Activated CD8-positive, alpha-beta memory T cell treated with anti-CD3 and anti-CD28 coated beads for 1 hour (primary cell): ENCODE data around the gene EYA3.
A peak's percentile ranks its signal among the peaks of the same experiment; 100 is the strongest.

ENCODE experiments used
- DNase-seq, 2 donors: peaks; one replicate each; pipeline ENCODE4 v3.0.0-alpha.2; 2020; ENCODE audit warnings: low read depth in 1 of 2; ENCODE audit errors: extremely low read depth in 1 of 2

Gene EYA3

GRCh38 chr1:28088168-28088961, at the start of gene EYA3:
EYA3 (minus strand) TSS chr1:28088610; CDS start chr1:28058026, 30,584 bp downstream.
- peak; percentile 96 to 99 for DNase-seq

DNA sequence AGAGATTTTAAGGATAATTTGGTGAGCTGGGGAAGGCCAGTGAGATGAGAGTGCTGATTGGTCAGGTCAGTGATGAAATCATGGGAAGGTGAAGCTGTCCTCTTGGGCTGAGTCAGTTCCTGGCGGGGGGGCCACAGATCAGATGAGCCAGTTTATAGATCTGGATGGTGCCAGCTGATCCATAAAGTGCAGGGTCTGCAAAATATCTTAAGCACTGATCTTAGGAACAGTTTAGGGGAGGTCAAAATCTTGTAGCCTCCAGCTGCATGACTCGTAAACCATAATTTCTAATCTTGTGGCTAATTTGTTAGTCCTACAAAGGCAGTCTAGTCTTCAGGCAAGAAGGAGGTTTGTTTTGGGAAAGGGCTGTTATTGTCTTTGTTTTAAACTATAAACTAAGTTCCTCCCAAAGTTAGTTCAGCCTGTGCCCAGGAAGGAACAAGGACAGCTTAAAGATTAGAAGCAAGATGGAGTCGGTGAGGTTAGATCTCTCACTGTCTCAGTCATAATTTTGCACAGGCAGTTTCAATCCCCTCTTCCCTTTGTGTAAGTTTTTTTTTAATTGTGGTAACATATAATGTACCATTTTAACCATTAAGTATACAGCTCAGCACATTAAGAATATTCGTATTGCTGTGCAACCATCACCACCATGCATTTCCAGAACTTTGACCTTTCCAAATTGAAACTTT, 48.7 kb upstream of the EYA3 start:
- no peak for DNase-seq

- no peak for DNase-seq
These were observed 47.9 kb upstream of the EYA3 start for GRCh38 chr1:28136169-28136921.

DNA sequence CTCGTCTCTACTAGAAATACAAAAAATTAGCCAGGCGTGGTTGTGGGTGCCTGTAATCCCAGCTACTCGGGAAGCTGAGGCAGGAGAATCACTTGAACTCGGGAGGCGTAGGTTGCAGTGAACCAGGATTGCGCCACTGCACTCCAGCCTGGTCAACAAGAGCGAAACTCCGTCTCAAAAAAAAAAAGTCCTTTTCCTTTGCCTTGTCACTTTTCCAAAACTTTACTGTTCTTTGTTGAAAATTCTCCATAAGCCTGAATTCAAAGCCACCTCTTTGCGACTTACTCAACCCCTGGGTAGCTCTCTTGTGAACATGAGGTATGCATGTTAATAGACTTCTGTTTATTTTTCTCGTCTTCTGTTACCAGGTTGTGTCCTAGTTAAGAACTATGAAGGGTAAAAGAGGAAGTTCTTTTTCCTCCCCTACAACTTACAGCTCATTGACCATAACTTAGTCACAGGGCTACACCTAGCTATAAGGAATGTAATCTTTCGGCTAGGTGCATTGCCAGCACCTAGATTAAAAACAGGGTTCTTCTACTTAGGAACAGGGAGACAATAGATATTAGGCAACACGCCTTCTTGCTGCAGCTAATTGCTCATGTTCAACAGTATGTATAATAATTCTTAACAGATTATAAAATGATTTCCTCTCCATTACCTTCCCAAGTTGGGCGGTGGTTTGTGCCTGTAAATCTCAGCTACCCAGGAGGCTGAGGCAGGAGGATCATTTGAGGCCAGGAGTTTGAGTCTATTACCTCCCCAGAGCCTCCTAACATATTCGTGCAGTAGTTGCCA, 47.2 kb upstream of the EYA3 start:
- DNase-seq, result no peak

GRCh38 chr1:28134651-28135207, 46.3 kb upstream of the EYA3 start:
- DNase-seq, result no peak

DNA sequence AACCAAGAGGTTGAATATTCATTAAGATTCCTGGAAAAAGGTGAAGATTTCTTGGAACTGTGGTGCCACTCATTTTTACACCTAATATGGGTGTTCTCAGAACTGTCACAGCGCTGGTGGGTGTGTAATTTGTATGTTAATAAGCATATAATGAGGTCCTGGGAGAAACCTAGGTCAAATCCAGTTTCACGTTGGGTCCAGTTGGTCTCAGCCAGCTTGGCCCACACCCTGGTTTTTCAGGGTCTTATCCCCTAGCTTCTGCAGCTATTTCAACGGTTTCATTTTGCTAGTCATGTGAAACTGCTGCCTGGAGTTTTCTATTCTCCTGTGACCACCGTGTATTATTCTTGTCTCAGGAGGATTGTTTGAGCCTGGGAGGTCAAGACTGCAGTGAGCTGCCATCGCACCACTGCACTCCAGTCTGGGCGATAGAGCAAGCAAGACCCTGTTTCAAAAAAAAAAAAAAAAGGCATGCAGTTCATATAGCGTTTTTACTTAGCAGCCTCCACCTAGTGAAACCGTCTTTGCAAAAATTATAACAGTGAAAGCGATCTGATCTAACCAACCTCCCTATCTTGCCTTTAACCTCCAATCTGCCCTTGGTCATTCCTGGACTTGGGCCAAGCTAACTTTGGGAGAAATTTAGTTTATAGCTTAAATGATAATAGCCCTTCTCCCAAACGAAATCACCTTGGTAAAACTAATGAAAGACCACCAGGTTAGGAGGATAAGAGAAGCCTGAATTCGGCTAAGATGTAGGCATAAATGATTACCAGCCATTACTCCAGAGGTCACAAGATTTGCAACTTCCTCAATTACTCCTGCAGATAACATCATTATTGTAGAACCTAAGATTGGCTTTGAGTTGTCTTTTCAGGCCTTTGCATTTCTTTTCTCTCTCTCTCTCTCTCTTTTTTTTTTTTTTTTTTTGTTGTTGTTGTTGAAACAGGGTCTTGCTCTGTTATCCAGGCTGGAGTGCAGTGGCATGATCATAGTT, 44.1 kb upstream of the EYA3 start:
- no peak for DNase-seq

DNA sequence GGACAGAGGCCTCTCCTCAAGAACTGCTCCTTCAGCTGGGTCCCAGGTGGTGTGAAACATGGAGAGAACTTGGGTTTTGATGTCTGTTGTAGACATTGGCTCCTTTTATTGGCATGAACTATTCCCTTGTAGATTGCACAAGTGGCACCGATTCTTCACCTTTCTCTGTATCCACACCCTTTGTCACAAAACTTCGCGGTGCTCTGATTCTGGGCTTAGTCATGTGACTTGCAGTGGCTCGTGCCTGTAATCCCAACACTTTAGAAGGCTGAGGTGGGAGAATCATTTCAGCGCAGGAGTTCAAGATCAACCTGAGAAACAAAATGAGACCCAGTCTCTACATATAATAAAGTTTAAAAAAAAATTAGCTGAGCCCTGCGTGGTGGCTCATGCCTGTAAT, 42.5 kb upstream of the EYA3 start:
- no peak for DNase-seq

DNA sequence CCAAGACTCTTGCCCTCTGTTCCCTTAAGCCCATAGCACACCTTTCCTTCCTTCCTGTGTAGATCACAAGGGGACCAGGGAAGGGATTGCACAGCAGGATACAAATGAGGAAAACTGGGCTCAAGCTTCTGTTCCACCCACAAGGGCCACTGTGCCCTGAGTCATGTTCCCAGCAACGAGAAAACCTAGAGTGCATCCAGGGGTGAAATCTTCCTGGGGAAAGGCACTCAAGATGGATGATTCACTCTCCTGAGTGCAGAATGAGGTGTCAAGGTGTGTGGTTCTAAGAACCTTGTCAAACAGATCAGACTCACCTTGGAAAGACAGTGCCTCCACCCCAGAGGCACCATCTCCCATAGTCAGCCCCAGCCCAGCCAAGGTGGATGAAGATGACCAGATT, 40.7 kb upstream of the EYA3 start:
- no peak for DNase-seq

DNA sequence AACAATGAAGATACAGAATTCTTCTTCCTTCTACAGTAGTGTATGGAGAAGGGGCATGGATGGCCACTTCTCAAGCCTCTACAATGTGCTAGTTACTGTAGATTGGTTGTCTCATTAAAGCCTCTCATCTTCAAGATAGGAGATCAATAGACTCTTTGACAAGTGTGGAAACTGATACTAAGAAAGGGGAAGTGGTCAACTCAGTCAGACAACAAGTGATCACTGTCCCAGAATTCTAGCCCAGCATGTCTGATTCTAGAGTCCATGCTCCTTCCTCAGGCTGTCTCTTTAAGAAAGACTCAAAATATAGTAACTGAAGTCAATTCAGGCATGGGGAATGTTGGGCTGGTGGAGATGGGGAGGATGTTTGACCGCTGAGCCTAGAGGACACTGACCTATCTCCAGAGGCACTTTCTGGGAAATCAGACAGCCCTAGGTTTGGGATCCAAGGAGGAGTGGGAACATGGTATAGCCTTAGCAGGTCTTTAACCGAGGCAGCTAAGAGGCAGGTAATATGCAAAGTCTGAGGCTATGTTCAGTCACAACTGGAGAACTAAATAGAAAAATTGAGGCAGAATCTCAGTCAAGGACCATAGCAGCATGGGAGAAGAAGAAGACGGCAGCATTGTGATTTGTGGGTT, 39.3 kb upstream of the EYA3 start:
- DNase-seq, result no peak

- no peak for DNase-seq
These were observed 38.5 kb upstream of the EYA3 start for GRCh38 chr1:28126783-28127490.

DNA sequence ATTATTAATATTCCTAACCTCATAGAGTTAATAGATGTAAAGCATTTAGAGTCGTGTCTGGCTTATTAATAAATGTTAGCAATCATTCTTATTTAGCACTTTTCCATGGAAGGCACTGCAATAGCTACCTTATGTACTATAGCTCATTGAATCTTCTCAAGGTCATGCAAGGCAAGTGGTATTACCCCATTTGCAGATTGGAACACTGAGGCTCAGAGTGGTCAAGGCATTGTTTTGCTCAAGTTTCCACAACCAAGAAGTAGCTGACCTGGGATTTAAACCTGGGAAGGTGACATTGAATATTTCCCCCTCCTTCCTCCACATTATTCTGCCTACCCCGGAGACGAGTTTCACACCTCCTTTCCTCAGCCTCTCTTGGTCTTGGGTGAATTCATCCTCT, 37.8 kb upstream of the EYA3 start:
- DNase-seq, result no peak

GRCh38 chr1:28123461-28123961, 35.1 kb upstream of the EYA3 start:
- no peak for DNase-seq

- no peak for DNase-seq
These were observed 33.8 kb upstream of the EYA3 start for GRCh38 chr1:28122183-28122582.

DNA sequence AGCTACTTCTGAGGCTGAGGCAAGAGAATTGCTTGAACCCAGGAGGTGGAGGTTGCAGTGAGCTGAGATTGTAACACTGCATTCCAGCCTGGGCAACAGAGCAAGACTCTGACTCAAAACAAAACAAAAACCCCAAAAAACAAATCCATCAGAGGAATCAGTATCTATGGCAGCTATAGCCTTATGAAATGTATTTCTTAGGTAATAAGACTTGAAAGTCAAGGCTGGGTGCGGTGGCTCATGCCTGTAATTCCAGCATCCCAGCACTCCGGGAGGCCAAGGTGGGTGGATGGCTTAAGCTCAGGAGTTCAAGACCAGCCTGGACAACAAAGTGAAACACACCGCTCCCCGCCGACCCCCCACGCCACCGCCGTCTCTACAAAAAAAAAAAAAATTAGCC, 31.1 kb upstream of the EYA3 start:
- DNase-seq, result no peak

- no peak for DNase-seq
These were observed 30.4 kb upstream of the EYA3 start for GRCh38 chr1:28118640-28119307.

DNA sequence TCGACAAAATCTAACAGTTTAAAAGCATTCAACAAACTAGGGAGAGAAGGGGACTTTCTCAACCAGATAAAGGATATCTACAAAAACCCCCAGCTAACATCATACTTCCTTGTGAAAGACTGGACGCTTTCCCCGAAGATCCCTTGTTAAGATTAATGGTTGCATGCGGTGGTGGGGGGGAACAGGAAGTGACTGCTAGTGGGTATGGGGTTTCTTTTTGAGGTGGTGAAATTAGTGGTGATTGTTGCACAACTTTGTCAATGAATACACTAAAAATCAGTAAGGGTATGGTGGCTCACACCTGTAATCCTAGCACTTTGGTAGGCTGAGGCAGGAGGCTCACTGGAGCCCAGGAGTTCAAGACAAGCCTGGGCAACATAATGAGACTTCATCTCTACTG, 26.9 kb upstream of the EYA3 start:
- DNase-seq, result no peak

DNA sequence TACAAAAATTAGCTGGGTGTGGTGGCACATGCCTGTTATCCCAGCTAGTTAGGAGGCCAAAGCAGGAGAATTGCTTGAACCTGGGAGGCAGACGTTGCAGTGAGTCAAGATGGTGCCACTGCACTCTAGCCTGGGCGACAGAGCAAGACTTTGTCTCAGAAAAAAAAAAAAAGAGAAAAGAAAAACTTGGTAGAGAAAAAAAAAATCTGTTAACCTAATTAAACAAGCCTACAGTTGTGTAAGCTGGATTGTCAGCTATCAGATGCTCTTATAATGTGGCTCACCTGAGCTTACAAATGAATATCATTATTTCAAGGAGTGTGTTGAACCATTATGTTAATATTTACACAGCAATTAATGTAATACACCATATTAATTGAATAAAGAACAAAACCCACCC, 26.4 kb upstream of the EYA3 start:
- no peak for DNase-seq

GRCh38 chr1:28113242-28113572, 24.8 kb upstream of the EYA3 start:
- DNase-seq, result no peak
